HCEC 1CT (cell line): Measurements from ENCODE around the gene FBXO31.

ENCODE experiments used
- DNase-seq: peaks from one replicate; pipeline ENCODE4 v3.0.0-alpha.2; 2017

Gene FBXO31

DNA sequence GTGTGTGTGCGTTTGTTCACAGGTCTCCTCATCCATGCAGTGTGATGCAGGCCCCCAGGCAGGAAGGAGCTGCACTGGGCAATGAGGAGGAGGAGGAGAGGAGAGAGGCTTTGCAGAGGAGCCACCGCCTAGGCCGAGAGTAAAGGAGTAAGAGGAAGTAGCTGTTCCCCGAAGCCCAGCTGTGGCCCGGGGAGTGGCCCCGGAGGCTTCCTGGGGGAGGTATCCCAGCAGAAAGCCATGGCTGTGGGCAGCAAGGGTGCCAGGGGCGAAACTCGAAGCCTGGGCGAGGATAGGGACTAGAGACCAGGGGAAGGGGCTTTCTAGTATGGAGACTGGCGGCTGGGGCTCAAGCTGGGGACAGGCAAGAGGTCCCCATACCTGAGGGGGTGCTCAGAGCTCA is 78.6 kb downstream of the FBXO31 start:
- no peak for DNase-seq

DNA sequence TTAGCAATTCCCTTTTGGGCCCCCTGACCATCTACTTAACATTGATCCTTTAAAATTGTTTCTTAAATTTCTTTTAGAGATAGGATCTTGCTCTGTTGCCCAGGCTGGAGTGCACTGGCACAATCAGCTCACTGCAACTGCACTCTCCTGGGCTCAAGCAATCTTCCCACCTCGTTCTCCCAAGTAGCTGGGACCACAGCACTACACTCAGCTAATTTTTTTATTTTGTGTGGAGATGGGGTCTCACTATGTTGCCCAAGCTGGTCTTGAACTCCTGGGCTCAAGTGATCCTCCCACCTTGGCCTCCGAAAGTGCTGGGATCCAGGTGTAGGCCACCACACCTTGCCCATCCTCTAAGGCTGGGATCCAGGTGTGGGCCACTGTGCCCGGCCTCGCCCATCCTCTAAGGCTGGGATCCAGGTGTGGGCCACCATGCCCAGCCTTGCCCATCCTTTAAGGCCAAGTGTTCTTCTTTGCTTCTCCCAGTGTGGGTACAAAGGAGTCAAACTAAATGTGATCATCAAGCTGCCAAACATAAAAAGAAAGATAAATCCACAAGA is 79.5 kb downstream of the FBXO31 start:
- DNase-seq = no peak

DNA sequence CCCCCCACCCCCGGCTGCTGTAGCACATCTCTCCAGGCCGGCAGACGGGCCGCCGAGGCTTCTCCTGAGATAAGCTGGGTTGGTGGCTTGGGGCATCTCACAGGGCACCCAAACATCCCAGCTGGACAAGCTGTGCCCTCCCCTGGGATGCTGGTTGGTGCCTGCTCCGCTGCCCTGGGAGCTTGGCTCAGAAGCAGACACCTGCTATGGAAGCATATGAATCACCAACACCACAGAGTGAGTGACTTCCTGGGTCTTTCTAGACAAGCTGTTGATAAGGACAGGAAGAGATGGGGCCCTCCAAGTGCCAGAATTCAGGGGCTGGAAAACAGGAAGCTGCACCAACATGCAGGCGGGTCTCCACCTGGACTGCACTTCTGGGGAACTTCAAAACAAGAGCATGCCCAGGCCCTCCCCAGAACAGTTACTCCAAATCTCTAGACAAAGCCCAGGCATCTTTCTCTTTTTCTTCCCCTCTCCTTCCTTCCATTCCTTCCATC is 80.1 kb downstream of the FBXO31 start:
- DNase-seq = no peak

DNA sequence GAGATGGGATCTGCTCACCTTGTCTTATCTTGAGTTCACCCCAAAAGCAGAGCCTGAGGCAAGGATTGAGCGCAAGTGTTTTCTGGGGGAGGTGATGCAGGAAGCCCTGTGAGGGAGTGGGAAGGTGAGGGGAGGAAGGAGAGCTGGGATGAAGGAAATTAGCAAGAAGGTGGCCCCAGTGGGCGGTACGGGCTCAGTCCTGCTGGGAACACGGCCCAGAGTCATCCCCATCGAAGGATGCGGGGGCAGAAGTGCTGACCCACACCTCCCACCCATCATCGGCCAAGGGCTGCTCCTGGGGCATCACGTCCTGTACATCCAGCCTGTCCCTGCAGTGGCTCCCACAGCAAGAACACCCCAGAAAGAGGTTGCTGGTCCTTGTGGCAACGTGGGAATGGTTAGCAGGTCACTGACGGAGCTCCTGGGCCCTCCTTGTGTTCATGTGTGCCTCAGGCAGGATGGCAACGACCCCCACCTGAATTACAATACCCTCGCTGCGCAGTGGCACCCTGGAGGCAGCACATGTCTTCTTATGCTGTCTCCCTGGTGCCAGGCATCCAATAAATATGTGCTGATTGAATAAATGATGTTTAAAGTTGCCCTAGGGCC is 84.6 kb downstream of the FBXO31 start:
- no peak for DNase-seq

DNA sequence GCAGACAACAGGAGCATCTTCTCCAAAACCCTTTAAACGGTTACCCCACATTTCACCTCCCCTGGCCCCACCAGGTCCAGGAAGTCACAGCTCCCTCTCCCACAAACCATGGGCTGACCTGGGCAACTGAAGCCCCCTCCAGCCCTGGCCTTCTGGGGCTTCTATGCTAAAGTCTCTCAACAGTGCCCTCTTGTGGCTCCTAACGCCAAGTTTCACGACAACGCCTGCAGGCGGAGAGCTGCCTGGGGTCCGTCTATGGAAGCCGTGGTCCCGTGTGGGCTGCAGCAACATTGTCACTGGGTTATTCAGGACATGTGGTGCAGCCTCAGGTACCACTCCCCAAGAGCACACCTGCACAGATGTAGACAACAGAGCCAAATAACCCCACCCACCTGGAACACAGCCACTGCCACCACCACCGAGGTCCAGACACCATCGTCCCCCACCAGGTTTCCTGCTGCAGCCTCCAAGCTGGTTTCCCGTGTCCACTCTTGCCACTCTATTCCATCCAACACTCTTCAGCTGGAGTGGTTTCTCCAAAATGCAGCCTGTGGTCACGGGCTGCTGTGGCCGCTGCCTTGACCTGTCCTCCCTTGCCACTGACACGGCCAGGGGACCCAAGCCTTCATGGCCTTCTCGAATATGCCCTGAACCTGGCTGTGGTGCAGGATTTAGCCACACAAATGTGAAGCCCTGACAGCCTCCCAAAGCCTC is 85.5 kb downstream of the FBXO31 start:
- no peak for DNase-seq

DNA sequence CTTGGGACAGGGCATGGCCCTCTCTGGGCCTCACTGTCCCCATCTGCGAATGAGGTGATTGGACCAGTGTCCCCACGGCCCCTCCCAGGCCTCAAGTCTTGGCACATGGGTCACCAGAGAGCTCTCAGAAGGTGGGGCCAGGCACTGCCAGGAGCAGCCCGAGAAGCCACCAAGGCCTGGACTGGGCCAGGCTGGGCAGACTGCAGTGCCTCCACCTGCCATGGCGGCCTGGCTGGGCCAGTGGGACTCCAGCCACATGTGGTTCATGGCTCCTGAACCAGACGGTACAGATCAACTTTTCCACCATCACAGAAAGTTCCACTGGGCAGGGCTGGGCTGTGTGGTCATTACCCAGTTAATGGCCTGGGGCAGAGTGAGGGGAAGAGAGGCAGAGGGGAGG is 86.2 kb downstream of the FBXO31 start:
- no peak for DNase-seq

DNA sequence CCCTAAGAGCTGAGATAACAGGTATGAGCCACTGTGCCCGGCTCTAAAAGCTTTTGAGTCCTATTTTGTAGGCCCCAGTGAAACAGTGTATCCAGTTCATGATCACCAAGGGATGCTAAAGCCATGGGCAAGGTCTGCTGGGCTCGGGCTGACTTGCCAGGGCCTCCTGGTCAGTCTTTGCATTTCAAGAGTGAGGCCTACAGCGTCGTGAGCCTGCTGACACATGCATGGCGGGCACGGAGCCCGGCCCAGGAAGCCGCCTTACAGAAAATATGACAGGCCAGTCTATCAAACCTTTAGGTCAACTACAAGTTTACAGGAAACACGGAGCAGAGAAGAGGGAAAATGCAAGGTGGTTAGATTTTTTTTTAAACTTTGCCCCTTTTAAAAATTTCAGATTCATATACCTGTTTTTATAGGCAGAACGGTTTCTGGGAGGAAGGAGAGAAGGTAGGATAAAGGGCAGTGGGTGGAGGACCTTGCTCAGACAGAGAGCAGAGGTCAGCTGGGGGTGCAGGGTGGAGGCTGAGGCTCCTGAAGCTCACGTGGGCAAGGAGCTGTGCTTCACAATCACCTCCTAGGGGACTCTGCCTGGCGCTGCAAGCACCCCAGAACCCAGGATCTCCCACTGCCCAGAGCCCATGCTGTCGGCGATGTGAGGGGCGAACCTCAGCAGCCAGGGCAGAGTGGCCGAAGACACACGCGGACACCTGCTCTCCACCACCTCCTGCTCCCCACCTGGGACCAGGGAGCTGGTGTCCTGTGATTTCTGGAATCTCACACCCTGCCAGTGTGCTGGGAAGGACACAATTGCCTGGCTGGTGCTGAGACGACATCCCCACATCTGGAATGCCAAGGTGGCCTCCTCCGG is 87.7 kb downstream of the FBXO31 start:
- DNase-seq = no peak

DNA sequence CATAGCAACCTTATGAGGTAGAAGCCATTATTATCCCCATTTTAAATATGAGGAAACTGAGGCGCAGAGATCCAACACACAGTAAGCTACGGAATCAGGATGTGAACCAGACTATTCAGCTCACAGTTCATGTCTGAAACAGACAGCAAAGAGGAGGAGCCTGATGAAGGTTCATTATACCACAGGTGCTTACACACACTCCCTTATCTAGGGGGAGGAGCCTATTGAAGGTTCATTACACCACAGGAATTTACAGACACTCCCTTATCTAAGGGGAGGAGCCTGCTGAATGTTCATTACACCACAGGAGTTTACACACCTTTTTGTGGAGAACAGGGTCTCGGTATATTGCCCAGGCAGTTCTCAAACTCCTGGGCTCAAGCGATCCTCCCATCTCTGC is 88.3 kb downstream of the FBXO31 start:
- no peak for DNase-seq

DNA sequence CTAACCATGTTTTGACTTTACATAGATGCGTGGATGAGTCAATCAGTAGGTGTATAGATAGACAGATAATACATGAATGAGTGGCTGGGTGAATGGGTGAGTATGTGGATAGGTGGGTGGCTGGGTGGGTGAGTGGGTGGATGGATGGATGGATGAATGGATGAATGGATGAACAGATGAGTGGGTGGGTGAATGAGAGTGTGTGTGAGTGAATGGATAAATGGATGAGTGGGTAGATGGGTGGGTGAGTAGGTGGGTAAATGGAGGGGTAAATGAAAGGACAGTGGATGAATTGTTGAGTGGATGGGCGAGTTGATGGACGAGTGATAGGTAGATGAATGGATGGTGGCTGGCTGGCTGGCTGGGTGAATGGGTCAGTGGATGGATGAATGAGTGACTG is 89.6 kb downstream of the FBXO31 start:
- no peak for DNase-seq

DNA sequence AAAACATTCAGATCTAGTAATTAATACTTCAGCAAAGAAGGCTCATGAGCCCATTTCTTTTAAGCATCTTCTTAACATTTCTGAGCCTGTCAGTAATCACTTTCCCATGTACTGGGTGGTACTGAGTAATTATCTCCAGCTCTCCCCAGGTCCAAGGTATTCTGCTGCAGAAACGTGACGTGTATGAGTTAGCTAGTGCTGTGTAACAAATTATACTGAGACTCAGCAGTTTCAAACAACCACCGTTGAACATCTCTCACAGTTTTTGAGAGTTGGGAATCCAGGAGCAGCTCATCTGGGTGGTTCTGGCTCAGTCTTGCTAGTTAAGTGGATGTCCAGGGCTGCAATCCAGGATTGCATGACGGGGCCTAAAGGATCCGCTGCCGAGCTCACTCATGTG is 91.6 kb downstream of the FBXO31 start:
- DNase-seq = no peak

DNA sequence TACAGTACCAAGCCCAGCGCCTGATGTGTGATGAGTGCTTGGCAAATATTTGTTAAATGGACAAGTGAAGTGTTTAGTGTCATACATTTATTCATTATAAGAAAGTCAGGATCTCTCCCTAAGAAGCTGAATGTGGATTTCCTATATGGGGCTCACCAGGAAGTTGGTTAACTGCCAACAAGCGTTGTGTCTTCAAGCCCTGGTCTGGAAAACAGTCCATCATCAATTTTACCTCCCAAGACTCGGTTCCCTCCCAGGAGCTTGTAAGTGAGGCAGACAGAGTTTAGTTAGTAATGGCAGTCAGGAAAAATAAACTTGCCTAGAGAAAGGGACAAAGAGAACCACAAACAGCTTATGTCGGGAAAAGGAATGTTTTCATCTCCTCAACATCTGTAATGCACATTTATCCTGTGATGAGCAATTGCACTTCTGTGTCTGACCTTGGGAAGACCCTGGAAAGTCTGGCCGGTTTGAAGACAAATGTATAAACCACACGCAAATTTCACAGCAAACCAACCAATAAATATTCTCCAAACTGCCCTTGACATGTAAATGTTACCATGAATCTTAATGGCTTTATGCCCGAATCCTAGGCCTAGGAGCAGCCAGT is 94.7 kb downstream of the FBXO31 start:
- DNase-seq = peak; percentile 19

DNA sequence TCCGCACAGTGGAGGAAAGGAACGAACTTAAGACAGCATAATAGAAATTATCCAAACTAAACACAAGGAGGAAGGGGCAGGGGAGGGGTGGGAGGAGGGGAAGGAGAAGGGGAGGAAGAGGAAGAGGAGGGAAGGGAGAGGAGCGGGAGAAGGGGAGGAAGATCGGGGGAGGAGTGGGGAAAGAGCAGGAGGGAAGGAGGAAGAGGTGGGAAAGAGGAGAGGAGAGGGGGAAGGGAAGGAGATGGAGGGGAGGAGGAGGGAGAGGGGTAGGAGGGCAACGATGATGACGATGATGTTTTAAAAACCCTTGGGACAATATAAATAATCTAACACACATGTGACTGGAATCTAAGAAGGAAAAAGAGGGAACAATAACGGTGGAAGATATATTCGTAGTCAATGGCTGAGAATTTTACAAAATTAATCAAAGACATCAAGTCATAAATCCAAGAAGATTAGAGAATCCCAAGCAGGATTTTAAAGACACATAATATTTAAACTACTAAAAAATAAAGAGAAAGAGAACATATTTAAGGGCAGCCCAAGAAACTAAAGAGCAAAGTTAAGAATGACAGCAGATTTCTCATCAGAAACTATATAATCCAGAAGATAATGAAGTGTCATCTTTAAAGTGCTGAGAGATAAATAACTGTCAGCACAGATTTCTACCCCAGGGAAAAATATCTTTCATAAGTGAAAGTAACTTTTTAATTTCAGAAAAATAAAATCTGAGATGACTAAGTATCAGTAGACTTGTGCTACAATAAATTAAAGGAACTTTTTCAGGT is 96.5 kb downstream of the FBXO31 start:
- no peak for DNase-seq

DNA sequence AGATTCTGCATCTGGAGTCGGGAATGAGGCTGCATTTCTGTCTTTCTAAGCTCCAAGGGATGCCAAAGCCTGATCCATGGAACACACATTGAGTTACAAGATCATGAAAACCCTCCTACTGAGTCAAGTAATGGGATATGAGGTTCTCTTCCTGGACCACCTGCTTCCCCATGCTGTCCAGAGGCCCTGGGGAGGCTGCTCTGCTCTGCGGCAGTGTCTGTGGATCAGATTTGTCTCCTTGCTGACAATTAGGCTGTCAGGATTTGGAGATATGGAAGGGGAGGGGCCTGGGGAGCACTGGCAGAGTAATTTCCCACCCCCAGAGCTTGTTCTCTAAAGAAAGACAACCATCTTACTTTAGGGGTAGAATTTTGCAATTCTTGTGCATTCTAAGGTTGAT is 99.4 kb downstream of the FBXO31 start:
- no peak for DNase-seq

DNA sequence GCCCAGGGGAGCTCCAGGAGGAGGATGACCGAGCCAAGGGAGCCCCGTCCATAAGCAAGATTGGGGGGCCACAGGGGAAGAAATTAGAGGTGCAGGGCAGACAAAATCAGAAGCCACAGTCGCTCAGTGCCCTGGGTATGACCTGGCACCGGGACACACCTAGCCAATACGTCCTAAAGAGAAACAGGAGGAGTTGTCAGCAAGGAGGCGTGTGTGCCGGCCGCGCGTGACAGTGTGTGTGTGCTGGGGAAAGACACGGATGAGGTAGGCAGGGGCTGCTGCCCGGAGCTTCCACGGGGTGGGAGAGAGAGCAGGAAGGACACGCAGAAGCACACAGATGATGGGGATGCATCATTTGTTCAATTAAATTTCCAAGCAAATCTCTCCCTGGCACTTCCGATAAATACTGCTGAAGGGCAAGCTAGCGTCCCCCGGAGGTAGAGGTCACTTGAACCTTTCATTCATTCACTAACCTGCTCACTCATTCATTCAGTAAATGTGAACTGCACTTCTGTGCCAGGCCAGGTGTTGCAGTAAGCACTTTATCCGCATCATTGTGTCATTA is 104.4 kb downstream of the FBXO31 start:
- DNase-seq = no peak

DNA sequence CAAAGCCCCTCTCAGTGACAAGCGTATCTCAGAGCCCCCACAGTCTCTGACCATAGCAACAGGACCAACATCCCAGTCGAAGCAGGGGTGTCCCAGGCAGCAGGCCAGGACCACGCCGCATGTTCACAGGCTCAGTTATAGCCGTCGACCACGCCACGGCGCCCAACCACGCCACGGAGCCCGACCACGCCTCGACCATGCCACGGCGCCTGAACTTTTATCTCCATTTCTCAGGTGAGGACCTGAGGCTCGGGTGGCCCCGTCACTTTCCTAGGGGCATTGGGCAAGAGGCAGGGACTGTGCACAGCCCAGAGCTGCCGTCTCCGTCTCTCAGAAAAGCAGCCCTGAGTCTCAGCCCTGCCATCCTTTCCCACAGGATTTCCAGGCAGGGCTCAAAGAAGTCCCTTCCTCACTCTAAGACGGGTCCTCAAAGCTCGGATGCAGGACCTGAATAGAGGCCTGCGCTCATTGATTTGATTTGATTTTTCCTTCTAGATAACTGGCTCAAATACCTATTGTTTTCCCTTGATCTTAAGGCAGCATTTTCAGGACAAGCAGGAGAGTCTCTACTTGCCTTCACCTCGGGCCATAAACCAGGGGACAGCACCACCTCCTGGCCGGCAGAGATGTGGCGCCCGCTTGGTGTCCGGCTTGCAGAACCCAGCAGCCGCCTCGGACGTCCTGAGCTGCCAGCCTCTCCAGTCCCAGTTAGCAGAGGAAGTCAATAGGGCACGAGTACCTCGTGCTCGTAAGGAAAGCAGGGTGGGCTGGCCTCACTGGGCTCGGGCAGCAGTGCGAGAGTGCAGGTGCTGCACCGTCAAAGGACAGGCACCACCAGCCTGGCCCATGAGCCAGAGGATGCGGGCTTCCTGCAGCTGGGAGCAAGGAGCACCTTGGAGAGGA is 105.1 kb downstream of the FBXO31 start:
- peak; percentile 71 for DNase-seq
